Measurements from ENCODE around the gene UBE2B.

DNA sequence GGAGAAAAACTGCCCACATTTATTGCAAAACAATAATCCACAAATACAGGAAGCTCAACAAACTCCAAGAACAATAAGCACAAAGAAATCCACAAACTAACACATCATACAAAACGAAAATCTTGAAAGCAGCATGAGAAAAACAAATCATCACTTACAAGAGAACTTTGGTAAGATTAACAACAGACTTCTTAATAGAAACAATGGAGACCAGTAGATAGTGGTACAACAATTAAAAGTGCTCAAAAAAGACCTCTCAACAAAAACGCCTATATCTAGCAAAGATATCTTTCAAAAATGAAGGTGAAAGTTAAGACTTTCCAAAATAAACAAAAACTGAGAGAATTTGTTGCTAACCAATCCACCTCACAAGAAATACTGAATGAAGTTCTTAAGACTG lies 42.8 kb upstream of the UBE2B start:
- no peak for TF ChIP-seq POLR2AphosphoS5 (IDR thresholded peaks at IDR 0.05; ENCODE audit: borderline replicate concordance, low read depth, low read length)
- no peak for TF ChIP-seq EZH2 (IDR thresholded peaks at IDR 0.05)

Data from SK-N-MC (cell line).